Astrocyte (in vitro differentiated cells and primary cell): ENCODE data around the gene CEACAM21. TPM values are rescaled to one million over a fixed set of nuclear protein-coding genes. Genes with fewer than 3 reads are reported as not detected.

Source experiments
- DNase-seq: peaks from one replicate; pipeline ENCODE4 v3.0.0-alpha.2; 2010; ENCODE audit warnings: low read depth
- FAIRE-seq: peaks from 2 replicates; lab custom pipeline; 2011; peaks lifted over from hg19 to GRCh38; lab: Jason Lieb, UNC
- H2AFZ ChIP-seq: 2 replicates; pipeline ENCODE4 v1.6.0; 2012; ENCODE audit warnings: low read depth, low read length, inconsistent platforms
- H3K27ac ChIP-seq: 2 replicates; pipeline ENCODE4 v1.5.1; 2011; ENCODE audit warnings: low read depth, low read length, inconsistent platforms
- H3K27me3 ChIP-seq: 2 replicates; pipeline ENCODE4 v1.6.0; 2011; ENCODE audit warnings: low read length, inconsistent platforms; ENCODE audit not compliant: insufficient read depth
- H3K36me3 ChIP-seq: 2 replicates; pipeline ENCODE4 v1.5.1; 2011; ENCODE audit warnings: low read length, inconsistent platforms; ENCODE audit not compliant: insufficient read depth
- H3K4me1 ChIP-seq: 2 replicates; pipeline ENCODE4 v1.5.1; 2011; ENCODE audit warnings: low read length, inconsistent platforms; ENCODE audit not compliant: insufficient read depth
- H3K4me2 ChIP-seq: 2 replicates; pipeline ENCODE4 v1.6.0; 2012; ENCODE audit warnings: low read length, inconsistent platforms
- H3K4me3 ChIP-seq: 2 replicates; pipeline ENCODE4 v1.5.1; 2011; ENCODE audit warnings: low read depth, mild to moderate bottlenecking, low read length, inconsistent platforms; ENCODE audit not compliant: insufficient read depth
- H3K79me2 ChIP-seq: 2 replicates; pipeline ENCODE4 v1.6.0; 2012; ENCODE audit warnings: mild to moderate bottlenecking, low read length, inconsistent platforms; ENCODE audit not compliant: insufficient read depth
- H3K9ac ChIP-seq: 2 replicates; pipeline ENCODE4 v1.6.0; 2012; ENCODE audit warnings: mild to moderate bottlenecking, low read length, inconsistent platforms
- H3K9me3 ChIP-seq: 2 replicates; pipeline ENCODE4 v1.5.1; 2012; ENCODE audit warnings: low read depth, mild to moderate bottlenecking, low read length, inconsistent platforms; ENCODE audit not compliant: insufficient read depth
- H4K20me1 ChIP-seq: 2 replicates; pipeline ENCODE4 v1.6.0; 2012; ENCODE audit warnings: low read length, inconsistent platforms; ENCODE audit not compliant: insufficient read depth
- H3K27ac Mint-ChIP-seq: one replicate; pipeline ENCODE4 v1.8.0; 2021; ENCODE audit warnings: mild to moderate bottlenecking, mixed read lengths; ENCODE audit not compliant: unreplicated experiment
- H3K27me3 Mint-ChIP-seq: one replicate; pipeline ENCODE4 v1.8.0; 2021; ENCODE audit warnings: low read depth, mixed read lengths; ENCODE audit not compliant: unreplicated experiment
- H3K36me3 Mint-ChIP-seq: one replicate; pipeline ENCODE4 v1.8.0; 2021; ENCODE audit warnings: low read depth, mixed read lengths; ENCODE audit not compliant: unreplicated experiment
- H3K4me1 Mint-ChIP-seq: one replicate; pipeline ENCODE4 v1.8.0; 2021; ENCODE audit warnings: low read depth, mixed read lengths; ENCODE audit not compliant: unreplicated experiment
- H3K4me3 Mint-ChIP-seq: one replicate; pipeline ENCODE4 v1.8.0; 2021; ENCODE audit warnings: mild to moderate bottlenecking, moderate library complexity, mixed read lengths; ENCODE audit not compliant: unreplicated experiment
- H3K9me3 Mint-ChIP-seq: one replicate; pipeline ENCODE4 v1.8.0; 2021; ENCODE audit warnings: mild to moderate bottlenecking, mixed read lengths; ENCODE audit not compliant: unreplicated experiment
- CTCF ChIP-seq: IDR thresholded peaks from 2 replicates; pipeline ENCODE4 v1.5.1; 2011; ENCODE audit warnings: low read depth, mild to moderate bottlenecking, inconsistent platforms, low read length, moderate library complexity; ENCODE audit not compliant: insufficient read depth
- EZH2 ChIP-seq: IDR thresholded peaks from 2 replicates; pipeline ENCODE4 v1.6.1; 2012; ENCODE audit warnings: mild to moderate bottlenecking, low read length, inconsistent platforms; ENCODE audit not compliant: insufficient read depth
- total RNA-seq: library from RNA; stranded (reverse); gene quantifications from 2 replicates; pipeline ENCODE4 v1.2.1, GENCODE V29; 2021

CEACAM21 gene
- total RNA-seq, 1 donor from 2014 or later: 2.4 TPM

- Histone ChIP-seq H3K9ac (no peak overlapping the region), H3K27me3 (no peaks in the 10 kb centered on the region), H3K4me1 (no peaks in the 10 kb centered on the region), H3K9me3 (no peaks in the 10 kb centered on the region), H3K36me3 (no peaks in the 10 kb centered on the region), H3K4me3 (no peak overlapping the region), H3K79me2 (no peaks in the 10 kb centered on the region), H4K20me1 (no peaks in the 10 kb centered on the region), H3K4me2 (no peak overlapping the region), H3K27ac (no peak overlapping the region), H2AFZ (no peak overlapping the region)
- peaks cover 81% of the 10 kb centered on the region for H3K27me3 Mint-ChIP-seq
- no peak for DNase-seq
- FAIRE-seq: no peak
- no peaks in the 10 kb centered on the region for H3K4me1 Mint-ChIP-seq
- H3K4me3 Mint-ChIP-seq: no peak overlapping the region
- no peaks in the 10 kb centered on the region for H3K36me3 Mint-ChIP-seq
- H3K9me3 Mint-ChIP-seq: no peaks in the 10 kb centered on the region
- TF ChIP-seq EZH2 (no peak), CTCF (no peak)
- no peak overlapping the region for H3K27ac Mint-ChIP-seq
These were observed 30.4 kb downstream of the CEACAM21 start for GRCh38 chr19:41606215-41606837.

- Histone ChIP-seq H3K4me2 (no peak overlapping the region), H3K79me2 (no peaks in the 10 kb centered on the region), H3K9ac (no peak overlapping the region), H4K20me1 (no peaks in the 10 kb centered on the region), H3K36me3 (no peaks in the 10 kb centered on the region), H3K9me3 (no peaks in the 10 kb centered on the region), H3K4me3 (no peak overlapping the region), H2AFZ (no peak overlapping the region), H3K27ac (no peak overlapping the region), H3K4me1 (no peaks in the 10 kb centered on the region), H3K27me3 (no peaks in the 10 kb centered on the region)
- FAIRE-seq (no peak), DNase-seq (no peak)
- Mint-ChIP-seq H3K4me1 (no peaks in the 10 kb centered on the region), H3K4me3 (no peak overlapping the region), H3K27me3 (peaks cover 74% of the 10 kb centered on the region), H3K9me3 (no peaks in the 10 kb centered on the region), H3K27ac (no peak overlapping the region), H3K36me3 (no peaks in the 10 kb centered on the region)
- TF ChIP-seq CTCF (no peak), EZH2 (no peak)
These were observed 31.7 kb downstream of the CEACAM21 start for GRCh38 chr19:41607668-41608067.

GRCh38 chr19:41610789-41611188 is 34.8 kb downstream of the CEACAM21 start:
- TF ChIP-seq EZH2 (no peak), CTCF (no peak)
- Mint-ChIP-seq H3K27me3 (peaks cover 74% of the 10 kb centered on the region), H3K9me3 (no peaks in the 10 kb centered on the region), H3K4me1 (no peaks in the 10 kb centered on the region), H3K27ac (no peak overlapping the region), H3K36me3 (no peaks in the 10 kb centered on the region), H3K4me3 (no peak overlapping the region)
- no peak overlapping the region for H3K4me2 ChIP-seq
- H3K27me3 ChIP-seq: no peaks in the 10 kb centered on the region
- no peak for FAIRE-seq
- H3K4me3 ChIP-seq: no peak overlapping the region
- H3K79me2 ChIP-seq: no peaks in the 10 kb centered on the region
- no peaks in the 10 kb centered on the region for H3K9me3 ChIP-seq
- H3K9ac ChIP-seq: no peak overlapping the region
- H4K20me1 ChIP-seq: no peaks in the 10 kb centered on the region
- no peak overlapping the region for H3K27ac ChIP-seq
- H3K4me1 ChIP-seq: no peaks in the 10 kb centered on the region
- H3K36me3 ChIP-seq: no peaks in the 10 kb centered on the region
- no peak for DNase-seq
- H2AFZ ChIP-seq: no peak overlapping the region
